GM12878 (cell line): Measurements from ENCODE around the gene SPG7. TPM values are rescaled to one million over a fixed set of nuclear protein-coding genes. Genes with fewer than 3 reads are reported as not detected.

Experiments
- ATAC-seq: fragments of 200-7000 bp; cut with Tn5 transposase; 3 replicates; pipeline ENCODE4 v1.9.1; 2020; ENCODE audit warnings: mild to moderate bottlenecking, moderate library complexity
- BruUV-seq: library from RNA; stranded (reverse); fragments of 400-500 nt; replicated peaks from 2 replicates; lab custom pipeline; 2021; lab: Mats Ljungman, UMichigan
- CTCF ChIA-PET: fragments of 300-600 bp; sonication (Branson Sonifier 250); formaldehyde crosslinking; extraction: SDS; loops from one replicate; lab custom pipeline; 2021; ENCODE audit warnings: inconsistent platforms; lab: Yijun Ruan, JAX
- POLR2A ChIA-PET: fragments of 350-600 bp; formaldehyde crosslinking; extraction: SDS; loops from one replicate; lab custom pipeline; 2021; ENCODE audit warnings: inconsistent platforms; lab: Charles Lee
- RAD21 ChIA-PET: fragments of 300-600 bp; sonication (Branson Sonifier 250); formaldehyde crosslinking; loops from one replicate; lab custom pipeline; 2023; ENCODE audit warnings: antibody characterized with exemption; ENCODE audit not compliant: unreplicated experiment; lab: Charles Lee
- SMC1A ChIA-PET: fragments of 300-600 bp; sonication (Branson Sonifier 250); formaldehyde crosslinking; loops from one replicate; lab custom pipeline; 2023; ENCODE audit not compliant: unreplicated experiment, uncharacterized antibody; lab: Charles Lee
- DNase-seq: peaks from one replicate; pipeline ENCODE4 v3.0.0-alpha.2; 2011; ENCODE audit warnings: low read depth, low spot score
- FAIRE-seq: peaks from 3 replicates; lab custom pipeline; 2011; peaks lifted over from hg19 to GRCh38; lab: Jason Lieb, UNC
- H2AFZ ChIP-seq: 2 replicates; pipeline ENCODE4 v1.6.0; 2011; ENCODE audit warnings: low read depth, low read length, control low read depth; ENCODE audit not compliant: control insufficient read depth
- H3K27ac ChIP-seq: 2 replicates; pipeline ENCODE4 v1.5.1; 2011; ENCODE audit warnings: control low read depth; ENCODE audit not compliant: control insufficient read depth, insufficient read depth
- H3K27me3 ChIP-seq, 2 experiments: replicated peaks in 1 of 2; 2 replicates each; pipeline versions ENCODE4 v1.6.0 to v1.6.1; 2011; ENCODE audit warnings: low read length in 1 of 2; ENCODE audit not compliant: control insufficient read depth in 2 of 2, insufficient read depth in 2 of 2
- H3K36me3 ChIP-seq, 2 experiments: 2 replicates each; pipeline ENCODE4 v1.5.1; 2011; ENCODE audit warnings: low read length in 1 of 2; ENCODE audit not compliant: control insufficient read depth in 2 of 2, insufficient read depth in 2 of 2
- H3K4me1 ChIP-seq: 2 replicates; pipeline ENCODE4 v1.6.1; 2011; ENCODE audit warnings: mild to moderate bottlenecking, low read length, moderate library complexity, mixed read lengths; ENCODE audit not compliant: control insufficient read depth, insufficient read depth
- H3K4me2 ChIP-seq: 2 replicates; pipeline ENCODE4 v1.6.0; 2011; ENCODE audit warnings: control low read depth; ENCODE audit not compliant: control insufficient read depth, insufficient read depth
- H3K4me3 ChIP-seq: fragments of 200-600 bp; sonication (generic); 2 replicates; pipeline ENCODE4 v1.5.1; 2016
- H3K79me2 ChIP-seq: 2 replicates; pipeline ENCODE4 v1.6.0; 2011; ENCODE audit warnings: low read length; ENCODE audit not compliant: control insufficient read depth, insufficient read depth
- H3K9ac ChIP-seq: 2 replicates; pipeline ENCODE4 v1.8.0; 2011; ENCODE audit warnings: low read length, control low read depth, mixed read lengths; ENCODE audit not compliant: control insufficient read depth, insufficient read depth
- H3K9me3 ChIP-seq: replicated peaks from 3 replicates; pipeline ENCODE4 v1.5.1; 2011; ENCODE audit warnings: mild to moderate bottlenecking, low read length; ENCODE audit not compliant: control insufficient read depth, insufficient read depth
- H4K20me1 ChIP-seq: 2 replicates; pipeline ENCODE4 v1.6.0; 2011; ENCODE audit not compliant: control insufficient read depth, insufficient read depth
- BACH1 ChIP-seq: fragments of 450-650 bp; IDR thresholded peaks from 2 replicates; pipeline ENCODE4 v1.6.1; 2017; ENCODE audit warnings: mild to moderate bottlenecking, borderline replicate concordance
- EGR1 ChIP-seq, 2 experiments: IDR thresholded peaks; 1 replicate in 1 of 2; 2 replicates in 1 of 2; pipeline ENCODE4 v1.6.1; 2011 to 2012; ENCODE audit warnings: low read depth in 2 of 2, low read length in 2 of 2, borderline replicate concordance in 1 of 2, mild to moderate bottlenecking in 1 of 2, moderate library complexity in 1 of 2
- HDAC6 ChIP-seq: fragments of 200-600 bp; sonication (generic); IDR thresholded peaks from one replicate; pipeline ENCODE4 v1.8.0; 2017; ENCODE audit warnings: antibody characterized with exemption; ENCODE audit not compliant: unreplicated experiment
- HDGF ChIP-seq: fragments of 450-650 bp; IDR thresholded peaks from 2 replicates; pipeline ENCODE4 v1.6.1; 2016; ENCODE audit warnings: antibody characterized with exemption
- IKZF1 ChIP-seq: fragments of 450-650 bp; conservative IDR thresholded peaks from 2 replicates; pipeline ENCODE4 v1.6.1; 2017; ENCODE audit warnings: antibody characterized with exemption, mild to moderate bottlenecking
- NFXL1 ChIP-seq: fragments of 450-650 bp; IDR thresholded peaks from 2 replicates; pipeline ENCODE4 v1.6.1; 2017; ENCODE audit warnings: antibody characterized with exemption, mild to moderate bottlenecking, borderline replicate concordance
- POLR2AphosphoS5 ChIP-seq: IDR thresholded peaks from 2 replicates; pipeline ENCODE4 v1.6.1; 2011; ENCODE audit warnings: mild to moderate bottlenecking, low read length, inconsistent platforms
- RAD51 ChIP-seq: fragments of 450-650 bp; IDR thresholded peaks from 2 replicates; pipeline ENCODE4 v1.6.1; 2016; ENCODE audit warnings: moderate library complexity, mild to moderate bottlenecking, inconsistent platforms
- STAT1 ChIP-seq: fragments of 450-650 bp; conservative IDR thresholded peaks from 2 replicates; pipeline ENCODE4 v1.6.1; 2014; ENCODE audit warnings: antibody characterized with exemption, mild to moderate bottlenecking
- TCF12 ChIP-seq: IDR thresholded peaks from 2 replicates; pipeline ENCODE4 v1.6.1; 2011; ENCODE audit warnings: low read depth, mild to moderate bottlenecking, low read length
- ZBTB40 ChIP-seq: fragments of 450-650 bp; IDR thresholded peaks from 2 replicates; pipeline ENCODE4 v1.6.1; 2016; ENCODE audit warnings: mild to moderate bottlenecking, moderate library complexity, borderline replicate concordance
- ZNF384 ChIP-seq: IDR thresholded peaks from 2 replicates; pipeline ENCODE4 v1.6.1; 2012; ENCODE audit warnings: low read depth, mild to moderate bottlenecking, low read length, improper control_type of control experiment, borderline replicate concordance
- WGBS: methylation state at CpG from one replicate; pipeline ENCODE4 v1.1.6; 2016; ENCODE audit warnings: low lambda C conversion rate; ENCODE audit not compliant: insufficient replicate concordance, insufficient coverage; ENCODE audit errors: missing lambda C conversion rate; 5-methylcytosine and 5-hydroxymethylcytosine counted together
- in situ Hi-C: fragments of 300-500 bp; cut with MboI; formaldehyde crosslinking; loops from 9 replicates; pipeline ENCODE4 v1.14.3; 2018; ENCODE audit warnings: mixed read lengths
- intact Hi-C: fragments of 100-400 bp; cut with micrococcal nuclease; formaldehyde crosslinking; loops from one replicate; pipeline ENCODE4 v1.14.2; 2022; ENCODE audit not compliant: unreplicated experiment
- polyA plus RNA-seq, 11 experiments: library from polyadenylated mRNA; depleted of rRNA in 4 of 11; unstranded in 6 of 11; stranded (reverse) in 5 of 11; fragments of >200 nt; fragmentation: Nextera tagmentation in 4 of 11; fragmentation: Illumina TruSeq in 1 of 11; extraction: Ambion mirVana in 4 of 11; extraction: Trizol in 1 of 11; gene quantifications; 1 replicate in 1 of 11; 2 replicates in 10 of 11; pipeline versions ENCODE4 v1.2.1 to v1.2.3, GENCODE V29; 2011 to 2016; ENCODE audit warnings: inconsistent platforms in 2 of 11, missing spikeins in 2 of 11, low read depth in 1 of 11
- total RNA-seq, 4 experiments: library from RNA; depleted of rRNA in 3 of 4; stranded (reverse); fragments of >200 nt in 3 of 4; fragmentation: Illumina TruSeq in 1 of 4; extraction: Trizol in 1 of 4; gene quantifications; 2 replicates each; pipeline versions ENCODE4 v1.2.1 to v1.2.3, GENCODE V29; 2013 to 2021

SPG7 gene
- total and polyA plus RNA-seq, 10 of the 15 experiments (the other 5 are each of a cell fraction or from before 2014, with no cell fraction given): 5.9 to 75.9 (median 52.5) TPM

DNA sequence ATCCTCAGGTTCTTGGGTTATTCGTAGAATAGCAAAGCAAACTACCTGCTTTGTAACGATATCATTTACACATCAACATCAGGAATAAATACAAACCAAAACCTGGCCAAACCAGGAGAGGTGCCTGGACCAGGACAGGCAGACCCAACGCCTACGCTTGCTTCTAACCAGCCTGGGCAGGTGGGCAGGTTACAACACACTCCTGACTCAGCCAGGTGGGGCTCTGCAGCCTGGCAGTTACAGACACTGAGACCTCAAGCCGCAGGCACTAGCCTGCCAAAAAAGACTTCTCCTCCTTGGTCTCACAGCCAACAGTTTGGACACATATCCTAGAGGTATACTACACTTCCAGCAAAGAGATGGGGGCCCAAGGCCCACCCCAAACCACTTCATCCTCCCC is 31.8 kb upstream of the SPG7 start:
- intact Hi-C loops: no loop called here
- BruUV-seq: no TSS peak
- no peaks in the 10 kb centered on the region for H3K27me3 ChIP-seq
- in situ Hi-C loops: no loop called here
- peak overlapping the region; percentile 57; the same call in 1 of the 2 replicates for H3K4me3 ChIP-seq
- peaks cover 0 to 1% of the 10 kb centered on the region in 2 experiments; a peak in 2 of 4 replicates for H3K36me3 ChIP-seq
- no peaks in the 10 kb centered on the region for H3K9me3 ChIP-seq
- CTCF ChIA-PET: interaction anchor here (1.0 to 1.5 kb wide), 6 partner anchors 10 to 144 kb away, joined by 3 to 5 read pairs (median 4); no protein-coding TSS in a partner anchor
- H3K27ac ChIP-seq: peak overlapping the region; percentile 62
- TF ChIP-seq RAD51 (no peak), ZNF384 (no peak), POLR2AphosphoS5 (peak; percentile 56; the same call in 1 of the 2 replicates), HDAC6 (peak; percentile 2), HDGF (no peak), ZBTB40 (no peak), TCF12 (0 out of 2 replicates have a peak, but pooled peaks have one; percentile 16), EGR1 (IDR thresholded peaks at IDR 0.05; ENCODE audit: borderline replicate concordance in 1 of 2, low read depth in 2 of 2, low read length in 2 of 2) (peak in 1 of 2 experiments; percentile 19; a peak in 1 of 3 replicates), IKZF1 (no peak), STAT1 (no peak), BACH1 (0 out of 2 replicates have a peak, but pooled peaks have one; percentile 18), NFXL1 (no peak)
- DNase-seq (no peak), ATAC-seq (peak; percentile 24), FAIRE-seq (no peak)
- H3K79me2 ChIP-seq: peaks cover 96% of the 10 kb centered on the region
- peaks cover 46% of the 10 kb centered on the region for H4K20me1 ChIP-seq
- 70% methylated on average over 5 of the region's 5 CpGs for WGBS
- POLR2A ChIA-PET: interaction anchor here (0.6 to 1.4 kb wide), 5 partner anchors 11 to 188 kb away, joined by 3 to 6 read pairs (median 4); no protein-coding TSS in a partner anchor
- no peak overlapping the region for H2AFZ ChIP-seq
- 0 out of 2 replicates have a peak overlapping the region, but pooled peaks have one; percentile 51 for H3K9ac ChIP-seq
- peaks cover 42% of the 10 kb centered on the region for H3K4me1 ChIP-seq
- peak overlapping the region; percentile 85 for H3K4me2 ChIP-seq
- RAD21 ChIA-PET: interaction anchor here (0.8 to 1.5 kb wide), 9 partner anchors 9 to 141 kb away, joined by 3 to 17 read pairs (median 5); no protein-coding TSS in a partner anchor
- SMC1A ChIA-PET: interaction anchor here (0.6 to 1.5 kb wide), 10 partner anchors 9 to 118 kb away, joined by 3 to 7 read pairs (median 3); no protein-coding TSS in a partner anchor
